Neuron (in vitro differentiated cells): Measurements from ENCODE around the gene REEP3.
"Not testable (repeated sequence)": the region's sequence is repeated elsewhere in the genome, so short reads cannot be mapped to it uniquely, and the experiment has no call there.

Experiments used
- H2AFZ ChIP-seq: one replicate; pipeline ENCODE4 v1.6.1; 2013; ENCODE audit warnings: low read depth, mild to moderate bottlenecking, inconsistent platforms, low read length, moderate library complexity
- H3K27me3 ChIP-seq: one replicate; pipeline ENCODE4 v1.6.1; 2013; ENCODE audit warnings: low read length; ENCODE audit not compliant: insufficient read depth
- H3K36me3 ChIP-seq: one replicate; pipeline ENCODE4 v1.6.1; 2013; ENCODE audit warnings: low read length; ENCODE audit not compliant: insufficient read depth
- H3K4me1 ChIP-seq: one replicate; pipeline ENCODE4 v1.6.1; 2013; ENCODE audit warnings: low read length; ENCODE audit not compliant: insufficient read depth
- H3K4me3 ChIP-seq: 2 replicates; pipeline ENCODE4 v1.5.1; 2013; ENCODE audit warnings: mild to moderate bottlenecking, low read length, moderate library complexity
- H3K9me3 ChIP-seq: one replicate; pipeline ENCODE4 v1.6.1; 2013; ENCODE audit warnings: low read length

Gene REEP3

GRCh38 chr10:63496561-63496960, 24.6 kb upstream of the REEP3 start:
- H2AFZ ChIP-seq, result no peak overlapping the region
- no peaks in the 10 kb centered on the region for H3K4me1 ChIP-seq
- no peaks in the 10 kb centered on the region for H3K27me3 ChIP-seq
- peaks cover 8% of the 10 kb centered on the region for H3K36me3 ChIP-seq
- H3K9me3 ChIP-seq, result no peaks in the 10 kb centered on the region
- H3K4me3 ChIP-seq, result no peak overlapping the region

GRCh38 chr10:63497321-63497720, 23.9 kb upstream of the REEP3 start:
- H3K9me3 ChIP-seq, result no peaks in the 10 kb centered on the region
- no peak overlapping the region for H3K4me3 ChIP-seq
- no peak overlapping the region for H2AFZ ChIP-seq
- no peaks in the 10 kb centered on the region for H3K4me1 ChIP-seq
- no peaks in the 10 kb centered on the region for H3K27me3 ChIP-seq
- H3K36me3 ChIP-seq, result peaks cover 8% of the 10 kb centered on the region

- Histone ChIP-seq H3K4me1 (no peaks in the 10 kb centered on the region), H3K9me3 (no peaks in the 10 kb centered on the region), H2AFZ (no peak overlapping the region), H3K36me3 (peaks cover 8% of the 10 kb centered on the region), H3K4me3 (no peak overlapping the region), H3K27me3 (no peaks in the 10 kb centered on the region)
These were observed 22.5 kb upstream of the REEP3 start for GRCh38 chr10:63498665-63499064.

GRCh38 chr10:63500551-63500950, 20.6 kb upstream of the REEP3 start:
- H3K4me3 ChIP-seq, H3K36me3 ChIP-seq, H3K9me3 ChIP-seq, H2AFZ ChIP-seq, H3K27me3 ChIP-seq, H3K4me1 ChIP-seq: not testable (repeated sequence)

GRCh38 chr10:63501954-63502353, 19.2 kb upstream of the REEP3 start:
- Histone ChIP-seq H3K27me3 (no peaks in the 10 kb centered on the region), H3K9me3 (no peaks in the 10 kb centered on the region), H2AFZ (no peak overlapping the region), H3K4me3 (no peak overlapping the region), H3K36me3 (peaks cover 5% of the 10 kb centered on the region), H3K4me1 (no peaks in the 10 kb centered on the region)

- Histone ChIP-seq H3K4me3 (no peak overlapping the region), H3K27me3 (no peaks in the 10 kb centered on the region)
These were observed 18.4 kb upstream of the REEP3 start for GRCh38 chr10:63502832-63503231.

GRCh38 chr10:63503395-63503794, 17.8 kb upstream of the REEP3 start:
- no peaks in the 10 kb centered on the region for H3K27me3 ChIP-seq
- no peak overlapping the region for H2AFZ ChIP-seq
- no peaks in the 10 kb centered on the region for H3K9me3 ChIP-seq
- no peaks in the 10 kb centered on the region for H3K4me1 ChIP-seq
- no peak overlapping the region for H3K4me3 ChIP-seq
- peaks cover 3% of the 10 kb centered on the region for H3K36me3 ChIP-seq

More at GRCh38 chr10:63502832-63503231, 18.4 kb upstream of the REEP3 start:
- H3K9me3 ChIP-seq, result no peaks in the 10 kb centered on the region
- no peaks in the 10 kb centered on the region for H3K4me1 ChIP-seq
- no peak overlapping the region for H2AFZ ChIP-seq
- peaks cover 3% of the 10 kb centered on the region for H3K36me3 ChIP-seq

GRCh38 chr10:63504145-63504881, 16.9 kb upstream of the REEP3 start:
- H3K36me3 ChIP-seq, result peaks cover 3% of the 10 kb centered on the region
- H3K9me3 ChIP-seq, result no peaks in the 10 kb centered on the region
- no peak overlapping the region for H3K4me3 ChIP-seq
- no peaks in the 10 kb centered on the region for H3K27me3 ChIP-seq
- no peak overlapping the region for H2AFZ ChIP-seq
- H3K4me1 ChIP-seq, result no peaks in the 10 kb centered on the region

GRCh38 chr10:63505562-63505961, 15.6 kb upstream of the REEP3 start:
- H3K36me3 ChIP-seq, result peaks cover 2% of the 10 kb centered on the region
- no peaks in the 10 kb centered on the region for H3K27me3 ChIP-seq
- no peak overlapping the region for H2AFZ ChIP-seq
- no peak overlapping the region for H3K4me3 ChIP-seq
- H3K4me1 ChIP-seq, result no peaks in the 10 kb centered on the region
- H3K9me3 ChIP-seq, result no peaks in the 10 kb centered on the region

GRCh38 chr10:63506554-63506953, 14.6 kb upstream of the REEP3 start:
- no peaks in the 10 kb centered on the region for H3K36me3 ChIP-seq
- H3K4me1 ChIP-seq, result no peaks in the 10 kb centered on the region
- no peaks in the 10 kb centered on the region for H3K27me3 ChIP-seq
- H2AFZ ChIP-seq, result no peak overlapping the region
- H3K9me3 ChIP-seq, result no peaks in the 10 kb centered on the region
- no peak overlapping the region for H3K4me3 ChIP-seq

GRCh38 chr10:63515002-63515763, 6.0 kb upstream of the REEP3 start:
- H3K27me3 ChIP-seq, result no peaks in the 10 kb centered on the region
- peaks cover 5% of the 10 kb centered on the region for H3K36me3 ChIP-seq
- no peak overlapping the region for H2AFZ ChIP-seq
- H3K4me1 ChIP-seq, result no peaks in the 10 kb centered on the region
- H3K9me3 ChIP-seq, result peaks cover 8% of the 10 kb centered on the region
- no peak overlapping the region for H3K4me3 ChIP-seq

GRCh38 chr10:63516207-63516606, 5.0 kb upstream of the REEP3 start:
- H3K4me1 ChIP-seq, result no peaks in the 10 kb centered on the region
- no peak overlapping the region for H3K4me3 ChIP-seq
- peaks cover 5% of the 10 kb centered on the region for H3K36me3 ChIP-seq
- no peak overlapping the region for H2AFZ ChIP-seq
- H3K27me3 ChIP-seq, result no peaks in the 10 kb centered on the region
- peaks cover 8% of the 10 kb centered on the region for H3K9me3 ChIP-seq

GRCh38 chr10:63518690-63519288, 2.4 kb upstream of the REEP3 start:
- Histone ChIP-seq H3K4me1 (peaks cover 7% of the 10 kb centered on the region), H3K36me3 (peaks cover 5% of the 10 kb centered on the region), H3K4me3 (no peak overlapping the region), H3K9me3 (peaks cover 8% of the 10 kb centered on the region), H2AFZ (no peak overlapping the region), H3K27me3 (no peaks in the 10 kb centered on the region)
